HUDEP-2 (cell line): ENCODE results near the gene MR1.

Experiments used
- DNase-seq, 76 experiments: peaks; one replicate each; lab custom pipeline; 2025; ENCODE audit not compliant: unreplicated experiment in 76 of 76; lab: John Stamatoyannopoulos, UW

Gene MR1

DNA sequence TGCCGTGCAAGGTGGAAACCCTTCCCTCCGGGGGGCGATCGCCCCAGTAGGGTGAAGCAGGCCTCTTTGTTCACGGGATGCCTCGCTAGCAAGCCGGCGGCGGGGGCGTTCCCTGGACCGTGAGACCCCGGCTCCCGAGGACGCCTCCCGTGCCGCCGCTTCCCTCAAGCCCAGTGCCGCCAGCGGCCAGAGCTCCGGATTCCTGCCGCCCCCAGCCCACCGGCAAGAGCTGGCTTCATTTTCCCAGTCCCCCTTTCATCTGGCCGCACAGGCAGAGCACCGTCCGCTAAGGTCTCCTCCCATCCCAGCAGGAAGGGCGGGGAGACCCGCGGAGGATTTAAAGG, 71.0 kb downstream of the MR1 start:
- peak in 9 of 76 experiments; percentile 7 to 56 (median 25) for DNase-seq

DNA sequence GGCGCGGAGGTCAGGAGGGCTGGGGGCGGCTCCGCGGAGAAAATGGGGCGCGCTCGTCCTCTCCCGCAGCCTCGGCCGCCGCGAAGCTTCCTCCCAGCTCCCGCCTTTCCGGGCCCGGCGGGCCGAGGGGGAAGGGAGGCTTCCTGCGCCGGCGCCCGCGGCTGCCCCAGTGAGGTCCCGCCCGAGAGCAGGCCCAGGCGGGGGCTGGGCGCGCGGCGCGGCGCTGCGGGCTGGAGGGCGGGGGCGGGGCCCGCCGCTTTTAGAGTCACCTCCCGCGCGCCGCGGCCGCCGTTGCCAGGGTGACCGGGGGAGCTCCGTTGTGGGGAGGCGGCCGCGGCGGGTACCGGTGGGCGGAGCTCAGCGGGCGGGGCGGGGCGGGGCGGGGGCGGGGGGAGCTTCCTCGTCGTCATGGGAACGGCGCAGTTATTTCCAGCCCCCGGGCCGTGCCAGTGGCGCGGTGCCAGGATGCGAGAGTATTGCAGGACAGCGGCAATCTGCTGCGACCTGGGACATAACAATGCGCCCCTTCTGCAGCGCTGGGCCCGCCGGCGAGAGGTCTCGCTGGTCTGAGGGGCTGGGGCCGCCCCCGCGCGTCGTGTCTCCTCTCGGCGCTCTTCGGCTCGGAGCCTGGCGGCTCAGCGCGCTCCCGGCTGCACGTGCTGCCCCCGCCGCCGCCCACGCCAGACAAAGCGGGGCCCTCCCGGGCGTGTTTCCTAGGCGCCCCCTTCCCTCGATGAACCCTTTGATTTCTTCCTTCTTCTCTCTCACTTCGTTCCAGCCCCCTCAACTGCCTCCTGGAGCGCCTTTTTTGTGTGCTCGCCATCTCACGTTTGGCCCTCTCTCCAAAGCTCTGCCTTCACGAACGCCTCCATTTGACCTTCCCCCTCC, 71.6 kb downstream of the MR1 start:
- DNase-seq = peak in 75 of 76 experiments; percentile 34 to 95 (median 86)

DNA sequence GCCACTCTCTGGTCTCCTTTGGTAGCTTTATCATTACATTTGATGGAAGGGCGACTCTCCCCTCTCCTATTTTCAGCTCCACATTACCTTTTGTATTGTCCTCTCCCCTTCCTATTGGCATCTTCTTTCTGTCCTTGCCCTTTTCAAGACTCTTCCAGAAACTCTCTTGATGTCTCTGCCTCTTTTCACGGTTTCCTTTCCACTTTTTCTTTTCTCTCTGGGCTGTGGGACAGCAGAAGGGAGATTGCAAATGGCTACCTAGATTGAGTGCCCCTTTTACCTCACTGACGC, 72.2 kb downstream of the MR1 start:
- DNase-seq = no peak

DNA sequence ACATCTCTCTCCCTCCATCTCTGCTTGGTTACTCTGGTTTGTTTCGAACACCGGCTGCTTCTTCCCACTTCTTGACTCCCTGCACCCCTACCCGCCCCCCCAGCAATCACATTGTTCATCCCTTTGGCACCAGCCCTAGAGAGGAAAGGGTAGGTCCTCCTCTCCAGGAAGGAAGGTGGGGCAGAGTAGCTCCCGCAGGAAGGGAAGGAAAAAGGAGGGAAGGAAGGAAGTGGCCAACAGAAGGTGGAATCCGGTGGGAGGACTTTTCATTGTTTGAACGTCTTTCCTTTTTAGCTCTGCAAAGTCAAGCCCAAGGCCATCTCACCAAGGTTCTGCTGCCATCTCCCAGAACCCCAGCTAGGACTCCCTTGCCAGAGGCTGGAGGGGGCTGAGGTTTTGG, 72.7 kb downstream of the MR1 start:
- no peak for DNase-seq

DNA sequence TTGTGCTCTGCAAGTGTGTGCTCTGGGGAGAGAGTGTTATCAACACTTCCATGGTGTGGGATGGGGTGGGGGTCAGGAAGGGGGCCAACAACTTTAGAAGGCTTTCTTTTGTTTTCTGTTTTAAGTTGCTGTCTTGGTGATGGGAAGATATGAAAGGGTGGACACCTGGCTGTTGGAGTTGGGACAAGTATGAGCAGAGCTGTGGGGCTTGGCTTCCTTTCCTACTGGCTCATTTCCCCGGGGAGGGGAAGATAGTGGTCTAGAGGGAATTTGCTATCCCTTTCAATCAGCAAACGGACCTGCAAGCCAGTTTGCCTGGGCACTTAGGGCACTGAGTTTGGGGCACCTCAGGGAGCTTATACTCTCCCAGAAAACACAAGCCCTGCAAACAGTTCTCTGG, 73.9 kb downstream of the MR1 start:
- no peak for DNase-seq

DNA sequence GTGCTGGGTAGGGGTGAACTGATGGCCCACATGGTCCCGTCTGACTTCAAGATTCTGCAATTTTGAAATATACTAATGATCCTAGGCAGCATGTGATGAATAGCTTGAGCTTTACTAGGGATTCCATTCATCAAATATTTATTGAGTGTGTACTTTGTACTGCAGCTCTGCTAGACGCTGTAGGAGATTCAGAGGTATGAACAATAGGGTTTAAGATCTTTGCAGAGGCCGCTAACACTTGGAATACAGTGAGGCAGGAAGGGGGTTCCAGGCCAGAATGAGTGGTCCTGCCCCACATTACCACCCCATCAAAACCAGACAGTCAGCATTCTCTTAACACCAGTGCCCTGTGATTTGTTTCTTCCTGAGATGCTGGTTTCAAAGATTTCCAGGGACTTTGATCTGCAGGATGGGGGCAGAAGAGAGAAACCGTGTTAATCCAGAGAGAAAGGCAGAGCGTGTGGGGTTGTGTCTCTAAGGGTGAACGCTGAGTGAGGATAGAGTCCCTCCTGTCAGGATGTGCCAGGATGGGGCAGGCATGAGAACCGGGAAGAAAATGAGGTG, 74.6 kb downstream of the MR1 start:
- DNase-seq = no peak

DNA sequence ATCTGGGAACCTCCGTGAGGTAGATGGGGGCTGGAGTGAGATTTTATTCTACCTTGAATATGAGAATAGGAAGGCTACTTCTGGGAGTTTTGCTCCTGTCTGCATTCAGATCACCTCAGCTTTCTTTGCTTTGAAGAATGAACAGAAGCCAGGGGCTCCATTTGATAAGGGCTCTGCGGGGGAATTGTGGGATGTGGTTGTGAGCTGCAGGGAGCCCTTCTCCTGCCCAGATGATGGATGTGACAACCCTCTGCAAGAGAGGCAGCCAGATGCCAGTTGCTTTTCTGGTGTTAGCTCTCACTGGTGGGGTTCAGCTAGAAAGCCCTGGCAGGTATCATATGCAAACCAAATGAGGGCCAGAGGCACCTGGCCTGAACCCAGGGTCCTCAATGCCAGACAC, 76.2 kb downstream of the MR1 start:
- DNase-seq = no peak
